Measurements from ENCODE around the gene CASK. TPM values are rescaled to one million over a fixed set of nuclear protein-coding genes. Genes with fewer than 3 reads are reported as not detected.

Gene CASK
- total RNA-seq, 2 donors from 2014 or later, result 44.3 to 46.1 TPM

GRCh38 chrX:41475191-41475590 is 448.2 kb downstream of the CASK start:
- ATAC-seq (ENCODE audit: insufficient number of reproducible peaks, low FRiP score, low read depth), result no peak
- no peak overlapping the region for H3K27ac ChIP-seq
- no peak overlapping the region for H3K4me3 ChIP-seq
- H3K4me1 ChIP-seq (ENCODE audit: control insufficient read depth in 1 of 2, low read depth in 2 of 2), result peaks cover 0 to 8% of the 10 kb centered on the region in 2 donors
- DNase-seq (ENCODE audit: low spot score), result no peak
- no peaks in the 10 kb centered on the region for H3K36me3 ChIP-seq
- H3K9me3 ChIP-seq, result no peaks in the 10 kb centered on the region
- H3K27me3 ChIP-seq (replicated peaks; ENCODE audit: insufficient read depth), result no peaks in the 10 kb centered on the region
- TF ChIP-seq, protein P1, sequence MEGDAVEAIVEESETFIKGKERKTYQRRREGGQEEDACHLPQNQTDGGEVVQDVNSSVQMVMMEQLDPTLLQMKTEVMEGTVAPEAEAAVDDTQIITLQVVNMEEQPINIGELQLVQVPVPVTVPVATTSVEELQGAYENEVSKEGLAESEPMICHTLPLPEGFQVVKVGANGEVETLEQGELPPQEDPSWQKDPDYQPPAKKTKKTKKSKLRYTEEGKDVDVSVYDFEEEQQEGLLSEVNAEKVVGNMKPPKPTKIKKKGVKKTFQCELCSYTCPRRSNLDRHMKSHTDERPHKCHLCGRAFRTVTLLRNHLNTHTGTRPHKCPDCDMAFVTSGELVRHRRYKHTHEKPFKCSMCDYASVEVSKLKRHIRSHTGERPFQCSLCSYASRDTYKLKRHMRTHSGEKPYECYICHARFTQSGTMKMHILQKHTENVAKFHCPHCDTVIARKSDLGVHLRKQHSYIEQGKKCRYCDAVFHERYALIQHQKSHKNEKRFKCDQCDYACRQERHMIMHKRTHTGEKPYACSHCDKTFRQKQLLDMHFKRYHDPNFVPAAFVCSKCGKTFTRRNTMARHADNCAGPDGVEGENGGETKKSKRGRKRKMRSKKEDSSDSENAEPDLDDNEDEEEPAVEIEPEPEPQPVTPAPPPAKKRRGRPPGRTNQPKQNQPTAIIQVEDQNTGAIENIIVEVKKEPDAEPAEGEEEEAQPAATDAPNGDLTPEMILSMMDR (IDR thresholded peaks at IDR 0.05), result no peak

DNA sequence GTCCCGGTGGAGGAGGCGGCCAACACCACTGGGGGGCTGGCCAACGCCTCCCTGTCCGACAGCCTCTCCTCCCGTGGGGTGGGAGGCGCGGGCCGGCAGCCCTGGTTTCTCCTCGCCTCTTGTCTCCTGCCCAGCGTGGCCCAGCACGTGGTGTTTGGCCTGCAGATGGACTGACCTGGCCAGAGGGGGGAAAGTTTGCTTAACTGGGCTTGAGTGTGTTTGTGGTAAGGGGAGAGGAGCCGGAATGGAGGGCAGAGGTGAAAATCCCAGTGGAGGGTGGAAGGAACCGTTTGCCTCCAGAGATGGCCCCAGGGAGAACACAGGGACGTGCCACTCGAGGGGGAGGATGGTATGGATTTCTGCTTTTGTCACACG is 448.6 kb downstream of the CASK start:
- Histone ChIP-seq H3K9me3 (no peaks in the 10 kb centered on the region), H3K27ac (no peak overlapping the region), H3K4me3 (no peak overlapping the region), H3K4me1 (ENCODE audit: control insufficient read depth in 1 of 2, low read depth in 2 of 2) (peaks cover 0 to 8% of the 10 kb centered on the region in 2 donors), H3K36me3 (no peaks in the 10 kb centered on the region), H3K27me3 (replicated peaks; ENCODE audit: insufficient read depth) (no peaks in the 10 kb centered on the region)
- DNase-seq (ENCODE audit: low spot score), result no peak
- no peak for ATAC-seq (ENCODE audit: insufficient number of reproducible peaks, low FRiP score, low read depth)
- TF ChIP-seq, protein P1 (IDR thresholded peaks at IDR 0.05), result no peak

DNA sequence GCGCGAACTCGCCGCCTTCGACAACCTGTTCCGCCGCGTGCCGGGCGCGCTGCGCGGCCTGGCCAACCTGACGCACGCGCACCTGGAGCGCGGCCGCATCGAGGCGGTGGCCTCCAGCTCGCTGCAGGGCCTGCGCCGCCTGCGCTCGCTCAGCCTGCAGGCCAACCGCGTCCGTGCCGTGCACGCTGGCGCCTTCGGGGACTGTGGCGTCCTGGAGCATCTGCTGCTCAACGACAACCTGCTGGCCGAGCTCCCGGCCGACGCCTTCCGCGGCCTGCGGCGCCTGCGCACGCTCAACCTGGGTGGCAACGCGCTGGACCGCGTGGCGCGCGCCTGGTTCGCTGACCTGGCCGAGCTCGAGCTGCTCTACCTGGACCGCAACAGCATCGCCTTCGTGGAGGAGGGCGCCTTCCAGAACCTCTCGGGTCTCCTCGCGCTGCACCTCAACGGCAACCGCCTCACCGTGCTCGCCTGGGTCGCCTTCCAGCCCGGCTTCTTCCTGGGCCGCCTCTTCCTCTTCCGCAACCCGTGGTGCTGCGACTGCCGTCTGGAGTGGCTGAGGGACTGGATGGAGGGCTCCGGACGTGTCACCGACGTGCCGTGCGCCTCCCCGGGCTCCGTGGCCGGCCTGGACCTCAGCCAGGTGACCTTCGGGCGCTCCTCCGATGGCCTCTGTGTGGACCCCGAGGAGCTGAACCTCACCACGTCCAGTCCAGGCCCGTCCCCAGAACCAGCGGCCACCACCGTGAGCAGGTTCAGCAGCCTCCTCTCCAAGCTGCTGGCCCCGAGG is 449.2 kb downstream of the CASK start:
- ATAC-seq (ENCODE audit: insufficient number of reproducible peaks, low FRiP score, low read depth), result no peak
- H3K27ac ChIP-seq, result no peak overlapping the region
- no peak overlapping the region for H3K4me3 ChIP-seq
- DNase-seq (ENCODE audit: low spot score), result no peak
- H3K9me3 ChIP-seq, result no peaks in the 10 kb centered on the region
- no peaks in the 10 kb centered on the region for H3K36me3 ChIP-seq
- no peaks in the 10 kb centered on the region for H3K27me3 ChIP-seq (replicated peaks; ENCODE audit: insufficient read depth)
- TF ChIP-seq, protein P1 (IDR thresholded peaks at IDR 0.05), result no peak
- peaks cover 0 to 8% of the 10 kb centered on the region in 2 donors for H3K4me1 ChIP-seq (ENCODE audit: control insufficient read depth in 1 of 2, low read depth in 2 of 2)

- Histone ChIP-seq H3K9me3 (no peaks in the 10 kb centered on the region), H3K27me3 (replicated peaks; ENCODE audit: insufficient read depth) (no peaks in the 10 kb centered on the region), H3K27ac (no peak overlapping the region), H3K4me3 (no peak overlapping the region), H3K4me1 (ENCODE audit: control insufficient read depth in 1 of 2, low read depth in 2 of 2) (peaks cover 0 to 4% of the 10 kb centered on the region in 2 donors), H3K36me3 (no peaks in the 10 kb centered on the region)
- TF ChIP-seq, protein P1 (IDR thresholded peaks at IDR 0.05), result no peak
- DNase-seq (ENCODE audit: low spot score), result no peak
- ATAC-seq (ENCODE audit: insufficient number of reproducible peaks, low FRiP score, low read depth), result no peak
These were observed 451.0 kb downstream of the CASK start for GRCh38 chrX:41472231-41472815.

DNA sequence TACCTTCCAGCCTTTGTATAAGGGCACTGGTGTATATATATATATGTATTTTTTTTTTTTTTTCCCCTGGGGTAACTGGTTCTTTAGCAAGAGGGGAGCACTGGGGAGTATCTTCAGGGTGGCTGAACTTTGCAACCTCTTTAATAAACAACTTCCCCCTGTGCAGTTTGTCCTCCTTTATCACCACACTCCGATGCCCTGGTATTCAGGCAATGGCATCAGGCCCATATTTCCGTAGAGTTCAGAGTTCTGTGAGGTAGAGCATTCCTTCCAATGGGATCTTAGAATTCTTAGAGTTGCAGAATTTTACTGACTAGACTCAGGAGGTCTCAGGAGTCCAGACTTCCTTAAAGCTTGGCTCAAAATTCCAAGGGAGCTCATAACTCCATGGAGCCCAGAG is 451.6 kb downstream of the CASK start:
- Histone ChIP-seq H3K4me1 (ENCODE audit: control insufficient read depth in 1 of 2, low read depth in 2 of 2) (peaks cover 0 to 4% of the 10 kb centered on the region in 2 donors), H3K36me3 (no peaks in the 10 kb centered on the region), H3K4me3 (no peak overlapping the region), H3K27ac (no peak overlapping the region), H3K9me3 (no peaks in the 10 kb centered on the region), H3K27me3 (replicated peaks; ENCODE audit: insufficient read depth) (no peaks in the 10 kb centered on the region)
- no peak for ATAC-seq (ENCODE audit: insufficient number of reproducible peaks, low FRiP score, low read depth)
- TF ChIP-seq, protein P1 (IDR thresholded peaks at IDR 0.05), result no peak
- no peak for DNase-seq (ENCODE audit: low spot score)

Data from thoracic aorta (tissue), 2 donors.